GM18505 (cell line): ENCODE data around the gene LRRC46.

ENCODE experiments used
- ATAC-seq: cut with Tn5 transposase; IDR thresholded peaks from one replicate; pipeline ENCODE4 v1.9.1; 2021; ENCODE audit not compliant: unreplicated experiment
- POLR2A ChIP-seq: IDR thresholded peaks from 4 replicates; pipeline ENCODE4 v1.6.1; 2011; ENCODE audit warnings: borderline replicate concordance; ENCODE audit not compliant: insufficient read depth, insufficient read length; ENCODE audit errors: extremely low read depth

Gene LRRC46

GRCh38 chr17:47806026-47806912 is 25.2 kb upstream of the LRRC46 start:
- ATAC-seq: no peak
- no peak for TF ChIP-seq POLR2A

DNA sequence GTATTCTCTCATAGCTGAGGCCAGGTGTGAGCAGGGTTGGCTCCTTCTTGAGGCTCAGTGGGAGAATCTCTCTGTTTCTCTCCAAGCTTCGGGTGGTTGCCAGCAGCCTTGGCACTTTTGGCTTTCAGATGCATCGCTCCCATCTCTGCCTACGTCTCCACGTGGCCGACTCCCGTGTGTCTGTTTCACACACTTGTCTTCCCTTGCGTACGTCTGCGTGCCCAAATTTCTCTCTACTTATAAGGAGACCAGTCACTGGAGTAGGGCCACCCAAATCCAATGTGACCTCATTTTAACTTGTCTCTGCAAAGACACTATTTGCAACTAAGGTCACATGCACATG is 24.6 kb upstream of the LRRC46 start:
- ATAC-seq: no peak
- no peak for TF ChIP-seq POLR2A

- TF ChIP-seq POLR2A: no peak
- no peak for ATAC-seq
Observed at GRCh38 chr17:47807421-47807820, 24.0 kb upstream of the LRRC46 start.

- ATAC-seq: no peak
- no peak for TF ChIP-seq POLR2A
Observed at GRCh38 chr17:47808036-47808829, 23.2 kb upstream of the LRRC46 start.

DNA sequence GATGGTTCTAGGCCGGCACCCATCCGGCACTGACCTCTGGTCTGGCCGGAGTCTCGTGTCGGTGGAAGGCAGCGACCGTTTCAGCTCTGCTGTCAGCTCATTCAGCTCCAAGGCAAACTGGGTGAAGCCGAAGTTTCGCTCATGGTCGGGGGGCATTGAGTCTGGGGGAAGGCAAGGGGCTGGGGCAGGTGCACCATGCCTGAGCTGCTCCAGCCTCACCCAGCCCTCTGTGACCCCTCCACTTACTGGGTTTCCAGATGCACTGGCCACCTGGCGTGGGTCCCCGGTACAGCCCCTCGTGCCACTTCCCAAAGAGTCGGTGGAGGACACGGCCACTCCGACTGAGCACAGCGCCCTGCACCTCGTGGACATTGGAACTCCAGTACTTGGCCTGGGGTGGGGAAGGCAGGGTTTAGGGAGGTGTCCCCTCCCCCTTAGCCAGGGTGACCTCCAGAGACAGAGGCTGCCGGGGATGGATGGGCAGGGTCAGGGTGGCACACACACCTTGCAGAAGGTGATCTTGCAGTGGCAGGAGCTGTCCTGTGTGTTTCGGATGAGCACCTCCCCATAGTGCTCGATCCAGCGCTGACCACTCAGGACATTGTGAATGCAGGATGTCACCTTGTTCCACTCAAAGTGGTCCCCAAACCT is 22.5 kb upstream of the LRRC46 start:
- no peak for TF ChIP-seq POLR2A

DNA sequence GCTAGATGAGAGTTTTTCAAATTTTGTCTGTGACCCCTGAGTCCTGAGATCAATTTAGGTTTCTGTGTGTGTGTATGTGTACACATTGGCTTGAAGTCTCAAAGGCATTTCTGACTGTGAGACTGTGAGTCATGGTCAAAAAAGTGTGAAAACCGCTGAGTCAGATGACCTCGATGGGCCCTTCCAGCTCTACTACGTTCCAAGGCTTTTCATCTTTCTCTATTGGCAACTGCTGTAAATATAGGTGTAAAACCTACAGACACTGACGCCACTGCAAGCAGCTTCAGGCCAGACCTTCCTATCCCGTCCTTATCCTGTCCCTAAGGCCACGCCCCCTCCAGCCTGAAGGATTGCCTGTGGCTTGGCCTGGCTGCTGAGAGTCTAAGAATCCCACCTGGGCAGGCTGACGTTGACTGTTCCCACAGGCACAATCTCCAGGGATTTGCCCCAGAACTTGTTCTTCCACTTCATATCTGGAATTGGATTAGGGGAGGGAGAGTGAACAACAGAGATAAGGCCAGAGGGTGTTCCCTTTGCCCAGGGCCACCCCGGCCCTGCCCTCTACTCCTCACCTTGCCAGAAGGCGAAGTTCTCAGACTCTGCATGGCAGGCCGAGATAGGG is 21.2 kb upstream of the LRRC46 start:
- no peak for TF ChIP-seq POLR2A
- no peak for ATAC-seq

More for the DNA sequence above, 22.5 kb upstream of the LRRC46 start:
- ATAC-seq: no peak

- ATAC-seq: no peak
- TF ChIP-seq POLR2A: no peak
Observed at GRCh38 chr17:47810901-47811635, 20.4 kb upstream of the LRRC46 start.

GRCh38 chr17:47811709-47812108 is 19.8 kb upstream of the LRRC46 start:
- no peak for ATAC-seq
- TF ChIP-seq POLR2A: no peak

DNA sequence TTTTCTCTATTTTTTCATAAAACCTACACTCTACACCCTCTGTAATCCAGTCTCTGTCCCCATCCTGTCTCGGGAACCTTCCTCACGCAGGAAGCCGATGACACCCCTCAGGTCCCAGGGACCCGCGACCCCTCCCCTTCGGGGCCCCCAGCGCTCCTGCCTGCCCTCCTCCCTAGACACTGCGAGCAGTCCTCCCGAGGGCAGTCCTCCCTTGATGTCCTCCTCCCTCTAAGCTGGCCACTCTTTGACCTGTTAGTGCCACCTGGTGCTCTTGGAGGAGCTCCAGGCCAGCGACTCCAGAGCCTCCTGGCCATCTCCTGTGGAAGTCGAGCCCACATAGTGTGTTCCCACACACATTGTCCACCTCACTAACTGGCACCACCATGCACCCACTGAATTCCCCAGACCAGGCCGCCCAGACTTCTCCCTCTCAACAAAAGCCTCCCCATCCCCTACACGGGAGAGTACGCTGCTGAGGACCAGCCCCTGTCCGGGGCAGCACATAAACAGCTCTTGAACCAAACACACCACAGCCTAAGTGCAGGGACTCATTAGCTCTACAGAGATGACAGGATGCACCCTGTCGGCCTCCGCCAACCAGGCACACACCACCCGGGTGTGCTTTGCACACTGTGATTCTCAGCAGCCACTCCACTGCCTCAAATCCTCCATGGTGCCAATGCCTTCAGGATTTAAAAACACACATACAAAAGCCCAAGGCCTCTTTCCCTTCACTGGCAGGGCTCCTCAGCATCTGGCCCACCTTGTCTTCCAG is 19.1 kb upstream of the LRRC46 start:
- no peak for TF ChIP-seq POLR2A
- no peak for ATAC-seq

DNA sequence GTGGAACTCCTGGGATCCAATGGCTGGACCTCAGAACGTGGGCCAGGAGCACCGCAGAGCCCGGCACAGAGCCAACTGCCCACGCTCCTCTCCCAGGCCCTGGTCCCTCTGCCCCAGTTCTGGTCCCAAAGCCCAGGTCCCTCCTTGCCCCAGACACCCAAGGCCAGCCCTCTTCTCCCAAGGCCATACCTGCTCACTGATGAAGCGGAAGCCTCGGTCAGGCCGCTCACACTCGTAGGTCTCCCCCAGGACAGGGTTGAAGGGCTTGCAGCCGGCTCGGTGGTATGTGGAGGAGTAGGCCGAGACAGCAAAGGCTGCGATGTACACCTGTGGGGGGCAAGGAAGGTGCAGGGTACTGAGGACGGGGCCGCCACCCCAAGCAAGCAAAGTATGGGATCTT is 18.4 kb upstream of the LRRC46 start:
- ATAC-seq: no peak
- TF ChIP-seq POLR2A: no peak

- no peak for ATAC-seq
- TF ChIP-seq POLR2A: no peak
Observed at GRCh38 chr17:47813512-47814031, 17.9 kb upstream of the LRRC46 start.
